ENCODE results near the gene STK17B. TPM values are rescaled to one million over a fixed set of nuclear protein-coding genes. Genes with fewer than 3 reads are reported as not detected.

STK17B gene
- total and polyA plus RNA-seq, 2 of the 8 experiments (the other 6 are each of a cell fraction or from before 2014, with no cell fraction given), result 1.8 to 10.5 TPM

GRCh38 chr2:196136151-196136550, 35.2 kb downstream of the STK17B start (continued):
- TF ChIP-seq CHD7 (IDR thresholded peaks at IDR 0.05; ENCODE audit: insufficient replicate concordance, low read length) (no peak), JUN (IDR thresholded peaks at IDR 0.05; ENCODE audit: low read depth, low read length) (no peak), SRF (IDR thresholded peaks at IDR 0.05; ENCODE audit: low read depth, low read length) (no peak), CHD2 (IDR thresholded peaks at IDR 0.05; ENCODE audit: low read length) (no peak), SIX5 (IDR thresholded peaks at IDR 0.05; ENCODE audit: low read depth, low read length) (no peak), TEAD4 (IDR thresholded peaks at IDR 0.05; ENCODE audit: low read depth, low read length) (no peak), JUND (IDR thresholded peaks at IDR 0.05; ENCODE audit: low read length) (no peak)

Measured in H1 (cell line).